DMS153 treated with DMSO at 0.1 percent for 48 hours (cell line): ENCODE measurements around the gene RGPD4.
"Not testable (repeated sequence)": the region's sequence is repeated elsewhere in the genome, so short reads cannot be mapped to it uniquely, and the experiment has no call there.

Experiments
- DNase-seq: peaks from one replicate; lab custom pipeline; 2025; ENCODE audit not compliant: unreplicated experiment; lab: John Stamatoyannopoulos, UW

RGPD4 gene

GRCh38 chr2:107826749-107827148 is at the start of gene RGPD4:
RGPD4 (plus strand) TSS chr2:107826892; CDS start chr2:107827014, 122 bp downstream.
- not testable (repeated sequence) for DNase-seq

GRCh38 chr2:107777974-107778373 is 48.7 kb upstream of the RGPD4 start:
- no peak for DNase-seq

GRCh38 chr2:107785756-107786155 is 40.9 kb upstream of the RGPD4 start:
- no peak for DNase-seq

- no peak for DNase-seq
Measured at GRCh38 chr2:107790837-107791236, 35.9 kb upstream of the RGPD4 start.

- peak; percentile 19 for DNase-seq
Measured at GRCh38 chr2:107801498-107801897, 25.2 kb upstream of the RGPD4 start.

- no peak for DNase-seq
Measured at GRCh38 chr2:107804608-107805498, 21.8 kb upstream of the RGPD4 start.

GRCh38 chr2:107806901-107807300 is 19.8 kb upstream of the RGPD4 start:
- peak; percentile 37 for DNase-seq

GRCh38 chr2:107807988-107808387 is 18.7 kb upstream of the RGPD4 start:
- no peak for DNase-seq

- DNase-seq = peak; percentile 44
Measured at GRCh38 chr2:107808959-107809358, 17.7 kb upstream of the RGPD4 start.

GRCh38 chr2:107809835-107810234 is 16.9 kb upstream of the RGPD4 start:
- DNase-seq = peak; percentile 73

- DNase-seq = no peak
Measured at GRCh38 chr2:107810734-107811133, 16.0 kb upstream of the RGPD4 start.

- DNase-seq = no peak
Measured at GRCh38 chr2:107811411-107811810, 15.3 kb upstream of the RGPD4 start.

- no peak for DNase-seq
Measured at GRCh38 chr2:107812006-107812405, 14.7 kb upstream of the RGPD4 start.

- no peak for DNase-seq
Measured at GRCh38 chr2:107817378-107817777, 9.3 kb upstream of the RGPD4 start.

GRCh38 chr2:107822302-107822701 is 4.4 kb upstream of the RGPD4 start:
- DNase-seq = no peak

GRCh38 chr2:107824451-107825205 is 2.1 kb upstream of the RGPD4 start:
- no peak for DNase-seq

- DNase-seq = no peak
Measured at GRCh38 chr2:107825206-107825563, 1.5 kb upstream of the RGPD4 start.

GRCh38 chr2:107829514-107829913 is 2.8 kb downstream of the RGPD4 start:
- DNase-seq = not testable (repeated sequence)

- DNase-seq = not testable (repeated sequence)
Measured at GRCh38 chr2:107833152-107833551, 6.5 kb downstream of the RGPD4 start.

- DNase-seq = not testable (repeated sequence)
Measured at GRCh38 chr2:107833618-107834017, 6.9 kb downstream of the RGPD4 start.

- not testable (repeated sequence) for DNase-seq
Measured at GRCh38 chr2:107916121-107916520, 89.4 kb downstream of the RGPD4 start.
